ENCODE results near the gene GAST.

The GAST gene

GRCh38 chr17:41750862-41751261, 38.7 kb downstream of the GAST start:
- no peak for DNase-seq

DNA sequence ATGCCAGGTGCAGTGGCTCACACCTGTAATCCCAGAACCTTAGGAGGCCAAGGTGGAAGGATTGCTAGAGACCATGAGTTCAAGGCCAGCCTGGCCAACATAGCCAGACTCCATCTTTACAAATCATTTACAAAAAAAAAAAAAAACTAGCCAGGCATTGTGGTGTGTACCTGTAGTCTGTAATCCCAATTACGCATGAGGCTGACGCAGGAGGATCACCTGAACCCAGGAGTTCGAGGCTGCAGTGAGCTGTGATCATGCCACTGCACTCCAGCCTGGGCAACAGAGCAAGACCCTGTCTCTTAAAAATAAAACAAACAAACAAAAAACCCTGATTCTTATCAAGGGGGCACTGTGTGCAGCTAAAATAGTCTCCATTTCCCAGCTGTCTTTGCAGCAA, 39.2 kb downstream of the GAST start:
- DNase-seq: no peak

GRCh38 chr17:41754066-41754465, 41.9 kb downstream of the GAST start:
- no peak for DNase-seq

GRCh38 chr17:41758601-41759000, 46.5 kb downstream of the GAST start:
- no peak for DNase-seq

DNA sequence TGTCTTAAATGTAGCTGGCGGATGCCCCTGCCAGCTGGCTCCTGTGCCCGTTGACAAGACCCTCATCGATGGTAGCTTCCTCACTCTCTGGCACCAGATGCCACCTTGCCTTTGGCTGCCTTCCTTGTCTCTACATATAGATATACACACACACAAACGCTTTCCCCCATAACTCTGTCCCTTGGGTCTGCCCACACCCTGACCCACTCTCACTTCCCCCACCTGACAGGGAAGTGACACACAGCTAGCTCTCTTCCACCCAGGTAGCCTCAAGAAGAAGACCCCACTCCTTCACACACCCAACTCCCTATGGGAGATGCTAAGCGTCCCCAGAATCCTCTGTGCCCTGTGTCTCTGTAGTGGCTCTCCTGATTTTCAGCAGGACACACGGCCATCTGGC, 48.7 kb downstream of the GAST start:
- DNase-seq: no peak

- no peak for DNase-seq
Observed at GRCh38 chr17:41762391-41762790, 50.3 kb downstream of the GAST start.

- DNase-seq: no peak
Observed at GRCh38 chr17:41762841-41763240, 50.7 kb downstream of the GAST start.

DNA sequence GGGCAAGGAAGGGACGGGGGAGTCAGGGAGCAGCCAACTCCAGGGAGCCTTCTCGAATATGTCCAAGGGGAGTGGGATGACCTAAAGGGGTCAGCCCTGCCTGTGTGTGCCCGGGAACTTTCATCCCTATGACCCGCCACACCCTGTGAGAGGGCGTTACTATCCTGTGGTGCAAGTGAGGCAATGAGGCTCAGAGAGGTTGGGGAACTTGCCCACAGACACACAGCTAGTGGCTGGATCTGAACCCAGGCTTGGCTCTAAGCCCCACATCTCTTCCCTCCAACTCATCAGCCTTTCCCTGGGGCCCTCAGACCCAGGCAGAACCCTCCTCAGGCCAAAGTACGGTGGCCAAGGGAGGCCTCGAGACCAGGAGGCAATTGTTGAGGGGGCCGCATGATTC, 51.2 kb downstream of the GAST start:
- no peak for DNase-seq

All from NCI-H510A (cell line).